Neural cell (in vitro differentiated cells): ENCODE results near the gene MACROH2A1. TPM values are rescaled to one million over a fixed set of nuclear protein-coding genes. Genes with fewer than 3 reads are reported as not detected.

Source experiments
- H2AFZ ChIP-seq: fragments of 200-600, 300-800 bp; sonication (generic), shearing (Covaris generic); 2 replicates; pipeline ENCODE4 v1.6.0; 2014; ENCODE audit warnings: low read depth, mild to moderate bottlenecking, antibody characterized with exemption, low read length, moderate library complexity
- H3F3A ChIP-seq: fragments of 200-600 bp; shearing (Covaris generic); 2 replicates; pipeline ENCODE4 v1.6.1; 2016; ENCODE audit warnings: mild to moderate bottlenecking, moderate library complexity, mixed read lengths, antibody characterized with exemption, low read length; ENCODE audit not compliant: insufficient read depth, poor library complexity, severe bottlenecking
- H3K27ac ChIP-seq: fragments of 200-600, 300-800 bp; sonication (generic), shearing (Covaris generic); 2 replicates; pipeline ENCODE4 v1.5.1; 2014; ENCODE audit warnings: mild to moderate bottlenecking, low read length, moderate library complexity
- H3K27me3 ChIP-seq: fragments of 300-800, 200-600 bp; sonication (generic), shearing (Covaris generic); 2 replicates; pipeline ENCODE4 v1.6.0; 2014; ENCODE audit warnings: mild to moderate bottlenecking, low read depth, low read length, moderate library complexity; ENCODE audit not compliant: insufficient read depth
- H3K36me3 ChIP-seq: fragments of 300-800, 200-600 bp; sonication (generic), shearing (Covaris generic); 2 replicates; pipeline ENCODE4 v1.5.1; 2014; ENCODE audit warnings: mild to moderate bottlenecking, antibody characterized with exemption, low read length, moderate library complexity; ENCODE audit not compliant: insufficient read depth
- H3K4me2 ChIP-seq: fragments of 300-800, 200-600 bp; sonication (generic), shearing (Covaris generic); 2 replicates; pipeline ENCODE4 v1.6.0; 2014; ENCODE audit warnings: mild to moderate bottlenecking, low read length
- H3K4me3 ChIP-seq: fragments of 300-800, 200-600 bp; sonication (generic), shearing (Covaris generic); 2 replicates; pipeline ENCODE4 v1.5.1; 2014; ENCODE audit warnings: mild to moderate bottlenecking, low read length, moderate library complexity
- H3K79me2 ChIP-seq: fragments of 200-600 bp; shearing (Covaris generic); replicated peaks from 2 replicates; pipeline ENCODE4 v1.6.0; 2014; ENCODE audit warnings: mild to moderate bottlenecking, low read length, moderate library complexity; ENCODE audit not compliant: insufficient read depth
- H3K9ac ChIP-seq: fragments of 300-800, 200-600 bp; sonication (generic), shearing (Covaris generic); 2 replicates; pipeline ENCODE4 v1.6.1; 2016; ENCODE audit warnings: mild to moderate bottlenecking, low read length, mixed read lengths
- H3K9me2 ChIP-seq: fragments of 200-600 bp; shearing (Covaris generic); 2 replicates; pipeline ENCODE4 v1.6.1; 2016; ENCODE audit warnings: mild to moderate bottlenecking, low read length, mixed read lengths; ENCODE audit not compliant: insufficient read depth
- H3K9me3 ChIP-seq: fragments of 200-600, 300-800 bp; sonication (generic), shearing (Covaris generic); 2 replicates; pipeline ENCODE4 v1.6.1; 2016; ENCODE audit warnings: mild to moderate bottlenecking, mixed run types, low read length, moderate library complexity, mixed read lengths
- H4K20me1 ChIP-seq: fragments of 200-600 bp; shearing (Covaris generic); 2 replicates; pipeline ENCODE4 v1.6.1; 2016; ENCODE audit warnings: mild to moderate bottlenecking, mixed run types; ENCODE audit not compliant: insufficient read depth
- EP300 ChIP-seq: fragments of 450-650 bp; conservative IDR thresholded peaks from 2 replicates; pipeline ENCODE4 v1.6.1; 2014; ENCODE audit warnings: antibody characterized with exemption, mild to moderate bottlenecking, moderate library complexity; ENCODE audit not compliant: poor library complexity, severe bottlenecking
- EZH2 ChIP-seq: fragments of 200-600, 300-800 bp; shearing (Covaris generic), sonication (generic); IDR thresholded peaks from 2 replicates; pipeline ENCODE4 v1.6.1; 2014; ENCODE audit warnings: antibody characterized with exemption, low read length, borderline replicate concordance, mild to moderate bottlenecking; ENCODE audit not compliant: insufficient read depth, poor library complexity, severe bottlenecking
- MXI1 ChIP-seq: fragments of 450-650 bp; conservative IDR thresholded peaks from 2 replicates; pipeline ENCODE4 v1.6.1; 2014; ENCODE audit warnings: antibody characterized with exemption, mild to moderate bottlenecking; ENCODE audit not compliant: poor library complexity, severe bottlenecking
- POLR2AphosphoS5 ChIP-seq: IDR thresholded peaks from 2 replicates; pipeline ENCODE4 v1.6.1; 2012
- RAD21 ChIP-seq: fragments of 450-650 bp; conservative IDR thresholded peaks from 2 replicates; pipeline ENCODE4 v1.6.1; 2014; ENCODE audit warnings: antibody characterized with exemption, mild to moderate bottlenecking, moderate library complexity
- SMC3 ChIP-seq: fragments of 450-650 bp; conservative IDR thresholded peaks from 2 replicates; pipeline ENCODE4 v1.6.1; 2014; ENCODE audit warnings: antibody characterized with exemption, mild to moderate bottlenecking, moderate library complexity; ENCODE audit not compliant: poor library complexity
- TAF1 ChIP-seq: IDR thresholded peaks from 2 replicates; pipeline ENCODE4 v1.6.1; 2012; ENCODE audit warnings: low read depth
- polyA plus RNA-seq: library from polyadenylated mRNA; depleted of rRNA; stranded (reverse); fragments of >200 nt; gene quantifications from 2 replicates; pipeline ENCODE4 v1.2.3, GENCODE V29; 2014
- TF ChIP-seq, protein P1 (sequence below): IDR thresholded peaks from 2 replicates; pipeline ENCODE4 v1.6.1; 2012; ENCODE audit warnings: borderline replicate concordance
- TF ChIP-seq, protein P2 (sequence below): fragments of 450-650 bp; IDR thresholded peaks from 2 replicates; pipeline ENCODE4 v1.5.1; 2014; ENCODE audit warnings: antibody characterized with exemption, mild to moderate bottlenecking, moderate library complexity; ENCODE audit not compliant: poor library complexity, severe bottlenecking

Gene MACROH2A1
- polyA plus RNA-seq, 1 donor from 2014 or later: 351 TPM

GRCh38 chr5:135362102-135362501, 36.9 kb downstream of the MACROH2A1 start:
- H3F3A ChIP-seq: no peaks in the 10 kb centered on the region
- no peak overlapping the region for H3K27ac ChIP-seq
- H3K9me3 ChIP-seq: no peaks in the 10 kb centered on the region
- H3K9me2 ChIP-seq: no peaks in the 10 kb centered on the region
- H3K79me2 ChIP-seq: no peaks in the 10 kb centered on the region
- no peak overlapping the region for H3K9ac ChIP-seq
- H4K20me1 ChIP-seq: no peaks in the 10 kb centered on the region
- TF ChIP-seq MXI1: no peak
- no peak for TF ChIP-seq POLR2AphosphoS5
- TF ChIP-seq, protein P1, sequence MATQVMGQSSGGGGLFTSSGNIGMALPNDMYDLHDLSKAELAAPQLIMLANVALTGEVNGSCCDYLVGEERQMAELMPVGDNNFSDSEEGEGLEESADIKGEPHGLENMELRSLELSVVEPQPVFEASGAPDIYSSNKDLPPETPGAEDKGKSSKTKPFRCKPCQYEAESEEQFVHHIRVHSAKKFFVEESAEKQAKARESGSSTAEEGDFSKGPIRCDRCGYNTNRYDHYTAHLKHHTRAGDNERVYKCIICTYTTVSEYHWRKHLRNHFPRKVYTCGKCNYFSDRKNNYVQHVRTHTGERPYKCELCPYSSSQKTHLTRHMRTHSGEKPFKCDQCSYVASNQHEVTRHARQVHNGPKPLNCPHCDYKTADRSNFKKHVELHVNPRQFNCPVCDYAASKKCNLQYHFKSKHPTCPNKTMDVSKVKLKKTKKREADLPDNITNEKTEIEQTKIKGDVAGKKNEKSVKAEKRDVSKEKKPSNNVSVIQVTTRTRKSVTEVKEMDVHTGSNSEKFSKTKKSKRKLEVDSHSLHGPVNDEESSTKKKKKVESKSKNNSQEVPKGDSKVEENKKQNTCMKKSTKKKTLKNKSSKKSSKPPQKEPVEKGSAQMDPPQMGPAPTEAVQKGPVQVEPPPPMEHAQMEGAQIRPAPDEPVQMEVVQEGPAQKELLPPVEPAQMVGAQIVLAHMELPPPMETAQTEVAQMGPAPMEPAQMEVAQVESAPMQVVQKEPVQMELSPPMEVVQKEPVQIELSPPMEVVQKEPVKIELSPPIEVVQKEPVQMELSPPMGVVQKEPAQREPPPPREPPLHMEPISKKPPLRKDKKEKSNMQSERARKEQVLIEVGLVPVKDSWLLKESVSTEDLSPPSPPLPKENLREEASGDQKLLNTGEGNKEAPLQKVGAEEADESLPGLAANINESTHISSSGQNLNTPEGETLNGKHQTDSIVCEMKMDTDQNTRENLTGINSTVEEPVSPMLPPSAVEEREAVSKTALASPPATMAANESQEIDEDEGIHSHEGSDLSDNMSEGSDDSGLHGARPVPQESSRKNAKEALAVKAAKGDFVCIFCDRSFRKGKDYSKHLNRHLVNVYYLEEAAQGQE: no peak
- TF ChIP-seq, protein P2, sequence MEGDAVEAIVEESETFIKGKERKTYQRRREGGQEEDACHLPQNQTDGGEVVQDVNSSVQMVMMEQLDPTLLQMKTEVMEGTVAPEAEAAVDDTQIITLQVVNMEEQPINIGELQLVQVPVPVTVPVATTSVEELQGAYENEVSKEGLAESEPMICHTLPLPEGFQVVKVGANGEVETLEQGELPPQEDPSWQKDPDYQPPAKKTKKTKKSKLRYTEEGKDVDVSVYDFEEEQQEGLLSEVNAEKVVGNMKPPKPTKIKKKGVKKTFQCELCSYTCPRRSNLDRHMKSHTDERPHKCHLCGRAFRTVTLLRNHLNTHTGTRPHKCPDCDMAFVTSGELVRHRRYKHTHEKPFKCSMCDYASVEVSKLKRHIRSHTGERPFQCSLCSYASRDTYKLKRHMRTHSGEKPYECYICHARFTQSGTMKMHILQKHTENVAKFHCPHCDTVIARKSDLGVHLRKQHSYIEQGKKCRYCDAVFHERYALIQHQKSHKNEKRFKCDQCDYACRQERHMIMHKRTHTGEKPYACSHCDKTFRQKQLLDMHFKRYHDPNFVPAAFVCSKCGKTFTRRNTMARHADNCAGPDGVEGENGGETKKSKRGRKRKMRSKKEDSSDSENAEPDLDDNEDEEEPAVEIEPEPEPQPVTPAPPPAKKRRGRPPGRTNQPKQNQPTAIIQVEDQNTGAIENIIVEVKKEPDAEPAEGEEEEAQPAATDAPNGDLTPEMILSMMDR: no peak
- no peak for TF ChIP-seq EZH2
- TF ChIP-seq RAD21: no peak
- no peak for TF ChIP-seq SMC3
- TF ChIP-seq TAF1: no peak
- TF ChIP-seq EP300: no peak
- H2AFZ ChIP-seq: no peak overlapping the region
- no peaks in the 10 kb centered on the region for H3K27me3 ChIP-seq
- peaks cover 5% of the 10 kb centered on the region for H3K36me3 ChIP-seq
- no peak overlapping the region for H3K4me2 ChIP-seq
- no peak overlapping the region for H3K4me3 ChIP-seq

DNA sequence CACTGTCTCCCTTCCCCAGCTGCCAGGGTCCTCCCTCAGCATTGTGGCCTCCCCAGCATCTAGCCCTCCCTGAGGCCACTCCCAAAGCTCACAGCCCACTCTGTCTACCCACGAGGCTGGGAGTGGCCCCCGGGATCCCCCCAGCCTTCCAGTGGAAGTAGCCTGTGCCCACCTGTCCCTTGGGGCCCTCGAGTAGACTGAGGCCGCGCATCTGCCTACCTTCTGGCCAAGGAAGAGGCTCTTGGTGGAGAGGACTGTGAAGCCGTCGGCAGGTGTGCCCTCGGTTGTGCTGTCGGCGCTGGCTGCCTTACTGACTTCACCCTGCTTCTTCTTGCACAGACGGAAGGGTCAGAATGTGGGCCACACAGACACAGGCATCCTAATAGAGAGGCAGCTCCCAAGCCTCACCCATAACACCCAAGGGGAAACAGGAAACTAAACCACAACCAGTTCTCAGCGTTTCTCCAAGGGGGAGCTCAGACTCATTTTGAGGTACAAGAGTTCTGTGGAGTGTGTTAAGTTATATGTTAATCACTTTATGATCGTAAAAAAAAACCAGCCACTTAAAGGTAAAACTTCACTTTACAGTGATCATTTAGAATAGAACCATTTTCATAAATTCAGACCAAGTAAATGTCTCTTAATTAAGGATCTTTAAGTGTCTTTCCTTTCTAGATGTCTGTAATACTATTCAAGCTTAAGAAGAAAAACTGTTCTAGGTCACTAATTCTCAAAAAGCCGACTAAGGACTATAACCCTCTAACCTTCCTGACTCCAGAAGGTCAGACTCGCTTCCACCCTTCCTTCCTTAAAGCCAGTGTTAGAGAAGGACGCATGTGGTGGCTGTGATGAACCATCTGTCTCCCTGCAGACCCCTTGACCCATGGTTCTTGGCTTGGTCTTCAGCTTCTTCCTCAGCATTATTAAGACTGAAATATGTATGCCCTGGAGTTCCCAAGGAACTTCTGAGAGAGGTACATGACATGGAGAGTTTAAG, 38.5 kb downstream of the MACROH2A1 start:
- Histone ChIP-seq H3K4me3 (no peak overlapping the region), H3K9me2 (no peaks in the 10 kb centered on the region), H3K36me3 (peaks cover 5% of the 10 kb centered on the region), H3K79me2 (no peaks in the 10 kb centered on the region), H3K9ac (no peak overlapping the region), H3K27me3 (no peaks in the 10 kb centered on the region), H4K20me1 (no peaks in the 10 kb centered on the region), H3K4me2 (no peak overlapping the region), H2AFZ (no peak overlapping the region), H3K9me3 (no peaks in the 10 kb centered on the region), H3K27ac (no peak overlapping the region), H3F3A (no peaks in the 10 kb centered on the region)
- TF ChIP-seq POLR2AphosphoS5 (no peak), EP300 (no peak)
